ENCODE data around the gene BLOC1S4.

BLOC1S4 gene

GRCh38 chr4:6727943-6728250 is 11.9 kb downstream of the BLOC1S4 start:
- H3K18ac ChIP-seq (ENCODE audit: low read length): no peak overlapping the region
- no peaks in the 10 kb centered on the region for H3K4me1 ChIP-seq (ENCODE audit: control insufficient read depth, low read depth, low read length)
- H3K4ac ChIP-seq (ENCODE audit: low read depth, low read length): no peak overlapping the region
- H3K36me3 ChIP-seq (ENCODE audit: control insufficient read depth, insufficient read depth, low read length): no peaks in the 10 kb centered on the region
- H3K79me1 ChIP-seq (ENCODE audit: low read length): no peaks in the 10 kb centered on the region
- no peak overlapping the region for H2BK5ac ChIP-seq (ENCODE audit: low read length)
- H4K8ac ChIP-seq (ENCODE audit: low read depth, low read length): no peak overlapping the region
- H4K5ac ChIP-seq (ENCODE audit: low read length): no peak overlapping the region
- H3K27me3 ChIP-seq (ENCODE audit: insufficient read depth, low read length, poor library complexity): no peaks in the 10 kb centered on the region
- no peak overlapping the region for H3K23ac ChIP-seq (ENCODE audit: low read length)
- no CpG with 5 or more reads among the region's 3 CpGs for WGBS (ENCODE audit: extremely low coverage, insufficient coverage, low lambda C conversion rate)
- H3K56ac ChIP-seq (ENCODE audit: low read length): no peak overlapping the region
- no peak overlapping the region for H3K9ac ChIP-seq (ENCODE audit: low read length)
- DNase-seq: no peak
- H3K4me2 ChIP-seq (ENCODE audit: low read length): no peak overlapping the region
- H3K27ac ChIP-seq (ENCODE audit: low read depth, low read length): no peak overlapping the region
- no peak overlapping the region for H2BK120ac ChIP-seq (ENCODE audit: low read depth, low read length)
- H3K4me3 ChIP-seq (ENCODE audit: low read length): no peak overlapping the region
- H3K79me2 ChIP-seq (ENCODE audit: control insufficient read depth, insufficient read depth, low read length): no peaks in the 10 kb centered on the region
- H2AK5ac ChIP-seq (ENCODE audit: low read length): no peak overlapping the region
- no peak overlapping the region for H2BK15ac ChIP-seq (replicated peaks; ENCODE audit: low read depth)

- Histone ChIP-seq H3K27ac (ENCODE audit: low read depth, low read length) (no peak overlapping the region), H2AK5ac (ENCODE audit: low read length) (no peak overlapping the region), H2BK120ac (ENCODE audit: low read depth, low read length) (no peak overlapping the region), H3K4me1 (ENCODE audit: control insufficient read depth, low read depth, low read length) (no peaks in the 10 kb centered on the region), H3K23ac (ENCODE audit: low read length) (no peak overlapping the region), H3K4me3 (ENCODE audit: low read length) (no peak overlapping the region), H3K9ac (ENCODE audit: low read length) (no peak overlapping the region), H3K4ac (ENCODE audit: low read depth, low read length) (no peak overlapping the region), H3K36me3 (ENCODE audit: control insufficient read depth, insufficient read depth, low read length) (no peaks in the 10 kb centered on the region), H4K5ac (ENCODE audit: low read length) (no peak overlapping the region), H3K79me1 (ENCODE audit: low read length) (no peaks in the 10 kb centered on the region), H3K4me2 (ENCODE audit: low read length) (no peak overlapping the region), H2BK15ac (replicated peaks; ENCODE audit: low read depth) (no peak overlapping the region), H2BK5ac (ENCODE audit: low read length) (no peak overlapping the region), H4K8ac (ENCODE audit: low read depth, low read length) (no peak overlapping the region), H3K18ac (ENCODE audit: low read length) (no peak overlapping the region), H3K27me3 (ENCODE audit: insufficient read depth, low read length, poor library complexity) (no peaks in the 10 kb centered on the region), H3K56ac (ENCODE audit: low read length) (no peak overlapping the region), H3K79me2 (ENCODE audit: control insufficient read depth, insufficient read depth, low read length) (no peaks in the 10 kb centered on the region)
- no peak for DNase-seq
- no CpG with 5 or more reads among the region's 15 CpGs for WGBS (ENCODE audit: extremely low coverage, insufficient coverage, low lambda C conversion rate)
These were observed 12.5 kb downstream of the BLOC1S4 start for GRCh38 chr4:6728320-6729029.

GRCh38 chr4:6730603-6731317 is 14.8 kb downstream of the BLOC1S4 start:
- Histone ChIP-seq H3K36me3 (ENCODE audit: control insufficient read depth, insufficient read depth, low read length) (no peaks in the 10 kb centered on the region), H2BK5ac (ENCODE audit: low read length) (no peak overlapping the region), H3K56ac (ENCODE audit: low read length) (no peak overlapping the region), H3K4me2 (ENCODE audit: low read length) (no peak overlapping the region), H3K27me3 (ENCODE audit: insufficient read depth, low read length, poor library complexity) (no peaks in the 10 kb centered on the region), H3K4me3 (ENCODE audit: low read length) (no peak overlapping the region), H4K8ac (ENCODE audit: low read depth, low read length) (no peak overlapping the region), H3K23ac (ENCODE audit: low read length) (no peak overlapping the region), H3K4ac (ENCODE audit: low read depth, low read length) (no peak overlapping the region), H3K4me1 (ENCODE audit: control insufficient read depth, low read depth, low read length) (no peaks in the 10 kb centered on the region), H4K5ac (ENCODE audit: low read length) (no peak overlapping the region), H2BK120ac (ENCODE audit: low read depth, low read length) (no peak overlapping the region), H3K79me2 (ENCODE audit: control insufficient read depth, insufficient read depth, low read length) (no peaks in the 10 kb centered on the region), H2BK15ac (replicated peaks; ENCODE audit: low read depth) (no peak overlapping the region), H3K9ac (ENCODE audit: low read length) (no peak overlapping the region), H3K79me1 (ENCODE audit: low read length) (no peaks in the 10 kb centered on the region), H2AK5ac (ENCODE audit: low read length) (no peak overlapping the region), H3K27ac (ENCODE audit: low read depth, low read length) (no peak overlapping the region), H3K18ac (ENCODE audit: low read length) (no peak overlapping the region)
- DNase-seq: no peak
- no CpG with 5 or more reads among the region's 20 CpGs for WGBS (ENCODE audit: extremely low coverage, insufficient coverage, low lambda C conversion rate)

GRCh38 chr4:6731318-6731675 is 15.3 kb downstream of the BLOC1S4 start:
- no peak overlapping the region for H2AK5ac ChIP-seq (ENCODE audit: low read length)
- H3K18ac ChIP-seq (ENCODE audit: low read length): no peak overlapping the region
- no peaks in the 10 kb centered on the region for H3K79me1 ChIP-seq (ENCODE audit: low read length)
- H3K27ac ChIP-seq (ENCODE audit: low read depth, low read length): no peak overlapping the region
- no peak overlapping the region for H2BK120ac ChIP-seq (ENCODE audit: low read depth, low read length)
- no peak overlapping the region for H4K8ac ChIP-seq (ENCODE audit: low read depth, low read length)
- no peak overlapping the region for H3K56ac ChIP-seq (ENCODE audit: low read length)
- no peak overlapping the region for H3K23ac ChIP-seq (ENCODE audit: low read length)
- no peak overlapping the region for H3K4ac ChIP-seq (ENCODE audit: low read depth, low read length)
- H3K4me2 ChIP-seq (ENCODE audit: low read length): no peak overlapping the region
- no peaks in the 10 kb centered on the region for H3K4me1 ChIP-seq (ENCODE audit: control insufficient read depth, low read depth, low read length)
- no peaks in the 10 kb centered on the region for H3K27me3 ChIP-seq (ENCODE audit: insufficient read depth, low read length, poor library complexity)
- no peak for DNase-seq
- no peak overlapping the region for H2BK5ac ChIP-seq (ENCODE audit: low read length)
- H3K79me2 ChIP-seq (ENCODE audit: control insufficient read depth, insufficient read depth, low read length): no peaks in the 10 kb centered on the region
- H3K4me3 ChIP-seq (ENCODE audit: low read length): no peak overlapping the region
- no CpG with 5 or more reads among the region's 8 CpGs for WGBS (ENCODE audit: extremely low coverage, insufficient coverage, low lambda C conversion rate)
- no peak overlapping the region for H4K5ac ChIP-seq (ENCODE audit: low read length)
- no peak overlapping the region for H2BK15ac ChIP-seq (replicated peaks; ENCODE audit: low read depth)
- H3K9ac ChIP-seq (ENCODE audit: low read length): no peak overlapping the region
- H3K36me3 ChIP-seq (ENCODE audit: control insufficient read depth, insufficient read depth, low read length): no peaks in the 10 kb centered on the region

GRCh38 chr4:6731780-6732179 is 15.8 kb downstream of the BLOC1S4 start:
- Histone ChIP-seq H3K79me2 (ENCODE audit: control insufficient read depth, insufficient read depth, low read length) (no peaks in the 10 kb centered on the region), H3K23ac (ENCODE audit: low read length) (no peak overlapping the region), H2BK5ac (ENCODE audit: low read length) (no peak overlapping the region), H3K9ac (ENCODE audit: low read length) (no peak overlapping the region), H2BK120ac (ENCODE audit: low read depth, low read length) (no peak overlapping the region), H3K36me3 (ENCODE audit: control insufficient read depth, insufficient read depth, low read length) (no peaks in the 10 kb centered on the region), H4K8ac (ENCODE audit: low read depth, low read length) (no peak overlapping the region), H3K56ac (ENCODE audit: low read length) (no peak overlapping the region), H3K27me3 (ENCODE audit: insufficient read depth, low read length, poor library complexity) (no peaks in the 10 kb centered on the region), H2BK15ac (replicated peaks; ENCODE audit: low read depth) (no peak overlapping the region), H4K5ac (ENCODE audit: low read length) (no peak overlapping the region), H3K18ac (ENCODE audit: low read length) (no peak overlapping the region), H3K79me1 (ENCODE audit: low read length) (no peaks in the 10 kb centered on the region), H3K4me2 (ENCODE audit: low read length) (no peak overlapping the region), H3K27ac (ENCODE audit: low read depth, low read length) (no peak overlapping the region), H3K4ac (ENCODE audit: low read depth, low read length) (no peak overlapping the region), H3K4me3 (ENCODE audit: low read length) (no peak overlapping the region), H2AK5ac (ENCODE audit: low read length) (no peak overlapping the region), H3K4me1 (ENCODE audit: control insufficient read depth, low read depth, low read length) (no peaks in the 10 kb centered on the region)
- WGBS (ENCODE audit: extremely low coverage, insufficient coverage, low lambda C conversion rate): no CpG with 5 or more reads among the region's 6 CpGs
- no peak for DNase-seq
